Fibroblast of upper back skin (primary cell): ENCODE measurements around the gene ZFPM1.
"Not testable (repeated sequence)": the region's sequence is repeated elsewhere in the genome, so short reads cannot be mapped to it uniquely, and the experiment has no call there.

Experiments used
- DNase-seq: peaks from one replicate; pipeline ENCODE4 v3.0.0-alpha.2; 2013

The ZFPM1 gene

GRCh38 chr16:88453217-88453531, at the start of gene ZFPM1:
TSS of gene ZFPM1 (plus strand) at chr16:88453280. CDS start at chr16:88453639, 359 bp downstream.
- no peak for DNase-seq

GRCh38 chr16:88403794-88404581, 49.1 kb upstream of the ZFPM1 start:
- DNase-seq, result no peak

- no peak for DNase-seq
These were observed 48.3 kb upstream of the ZFPM1 start for GRCh38 chr16:88404769-88405168.

GRCh38 chr16:88405216-88406060, 47.6 kb upstream of the ZFPM1 start:
- DNase-seq, result peak; percentile 73

GRCh38 chr16:88406096-88407041, 46.7 kb upstream of the ZFPM1 start:
- DNase-seq, result no peak

GRCh38 chr16:88407042-88407420, 46.0 kb upstream of the ZFPM1 start:
- DNase-seq, result no peak

GRCh38 chr16:88407807-88408206, 45.3 kb upstream of the ZFPM1 start:
- no peak for DNase-seq

- DNase-seq, result no peak
These were observed 44.4 kb upstream of the ZFPM1 start for GRCh38 chr16:88408561-88409142.

GRCh38 chr16:88409296-88410065, 43.6 kb upstream of the ZFPM1 start:
- DNase-seq, result no peak

GRCh38 chr16:88410297-88410968, 42.6 kb upstream of the ZFPM1 start:
- not testable (repeated sequence) for DNase-seq

GRCh38 chr16:88411951-88412576, 41.0 kb upstream of the ZFPM1 start:
- DNase-seq, result no peak

GRCh38 chr16:88412766-88413165, 40.3 kb upstream of the ZFPM1 start:
- DNase-seq, result no peak

GRCh38 chr16:88413231-88413630, 39.8 kb upstream of the ZFPM1 start:
- no peak for DNase-seq

- DNase-seq, result no peak
These were observed 39.4 kb upstream of the ZFPM1 start for GRCh38 chr16:88413631-88414030.

GRCh38 chr16:88414521-88415380, 38.3 kb upstream of the ZFPM1 start:
- DNase-seq, result no peak

- DNase-seq, result no peak
These were observed 37.7 kb upstream of the ZFPM1 start for GRCh38 chr16:88415381-88415705.

- no peak for DNase-seq
These were observed 37.3 kb upstream of the ZFPM1 start for GRCh38 chr16:88415713-88416323.

GRCh38 chr16:88416686-88417085, 36.4 kb upstream of the ZFPM1 start:
- DNase-seq, result no peak

- DNase-seq, result no peak
These were observed 35.2 kb upstream of the ZFPM1 start for GRCh38 chr16:88417684-88418476.
